ENCODE results near the gene PCDHGA10.

DNA sequence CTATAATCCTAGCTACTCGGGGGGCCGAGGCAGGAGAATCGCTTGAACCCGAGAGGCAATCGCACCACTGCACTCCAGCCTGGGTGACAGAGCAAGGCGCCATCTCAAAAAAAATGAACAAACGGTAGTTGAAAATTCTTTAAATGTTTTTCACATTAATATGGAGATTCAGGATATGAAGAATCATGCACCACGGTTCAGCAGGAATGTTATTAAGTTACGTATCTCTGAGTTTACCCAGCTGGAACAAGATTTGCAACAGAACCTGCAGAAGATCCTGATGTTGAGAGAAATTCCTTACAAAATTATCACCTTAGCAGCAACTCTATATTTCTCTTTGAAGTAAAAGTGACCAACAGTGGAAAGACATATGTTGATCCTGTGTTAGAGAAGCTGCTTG, 27.6 kb downstream of the PCDHGA10 start:
- no peak for TF ChIP-seq POLR2A (IDR thresholded peaks at IDR 0.05)
- TF ChIP-seq, protein P1, sequence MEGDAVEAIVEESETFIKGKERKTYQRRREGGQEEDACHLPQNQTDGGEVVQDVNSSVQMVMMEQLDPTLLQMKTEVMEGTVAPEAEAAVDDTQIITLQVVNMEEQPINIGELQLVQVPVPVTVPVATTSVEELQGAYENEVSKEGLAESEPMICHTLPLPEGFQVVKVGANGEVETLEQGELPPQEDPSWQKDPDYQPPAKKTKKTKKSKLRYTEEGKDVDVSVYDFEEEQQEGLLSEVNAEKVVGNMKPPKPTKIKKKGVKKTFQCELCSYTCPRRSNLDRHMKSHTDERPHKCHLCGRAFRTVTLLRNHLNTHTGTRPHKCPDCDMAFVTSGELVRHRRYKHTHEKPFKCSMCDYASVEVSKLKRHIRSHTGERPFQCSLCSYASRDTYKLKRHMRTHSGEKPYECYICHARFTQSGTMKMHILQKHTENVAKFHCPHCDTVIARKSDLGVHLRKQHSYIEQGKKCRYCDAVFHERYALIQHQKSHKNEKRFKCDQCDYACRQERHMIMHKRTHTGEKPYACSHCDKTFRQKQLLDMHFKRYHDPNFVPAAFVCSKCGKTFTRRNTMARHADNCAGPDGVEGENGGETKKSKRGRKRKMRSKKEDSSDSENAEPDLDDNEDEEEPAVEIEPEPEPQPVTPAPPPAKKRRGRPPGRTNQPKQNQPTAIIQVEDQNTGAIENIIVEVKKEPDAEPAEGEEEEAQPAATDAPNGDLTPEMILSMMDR (IDR thresholded peaks at IDR 0.05) = no peak
- TF ChIP-seq EP300 (IDR thresholded peaks at IDR 0.05) = no peak
